ENCODE data around the gene RASA4.
"Not testable (repeated sequence)": the region's sequence is repeated elsewhere in the genome, so short reads cannot be mapped to it uniquely, and the experiment has no call there.

Gene RASA4

GRCh38 chr7:102616507-102617125 is at the start of gene RASA4:
Gene RASA4, minus strand, starts transcription at chr7:102616756. Its CDS starts 67 bp downstream, at chr7:102616689.
- DNase-seq (ENCODE audit: low read depth) = not testable (repeated sequence)

GRCh38 chr7:102664765-102665164 is 48.2 kb upstream of the RASA4 start:
- DNase-seq (ENCODE audit: low read depth) = not testable (repeated sequence)

GRCh38 chr7:102649924-102650323 is 33.4 kb upstream of the RASA4 start, which contains the start of gene SPDYE2B:
Gene SPDYE2B, plus strand, starts transcription at chr7:102650319. Its CDS starts 2,030 bp downstream, at chr7:102652349.
- DNase-seq (ENCODE audit: low read depth) = not testable (repeated sequence)

GRCh38 chr7:102647813-102648212 is 31.3 kb upstream of the RASA4 start:
- not testable (repeated sequence) for DNase-seq (ENCODE audit: low read depth)

GRCh38 chr7:102643404-102643803 is 26.8 kb upstream of the RASA4 start:
- not testable (repeated sequence) for DNase-seq (ENCODE audit: low read depth)

GRCh38 chr7:102642691-102643090 is 26.1 kb upstream of the RASA4 start, which contains the start of gene UPK3BL1:
Gene UPK3BL1, minus strand, starts transcription at chr7:102642791. Its CDS starts 50 bp downstream, at chr7:102642741.
- not testable (repeated sequence) for DNase-seq (ENCODE audit: low read depth)

- DNase-seq (ENCODE audit: low read depth) = not testable (repeated sequence)
Measured at GRCh38 chr7:102638848-102639247, 22.3 kb upstream of the RASA4 start.

- not testable (repeated sequence) for DNase-seq (ENCODE audit: low read depth)
Measured at GRCh38 chr7:102636956-102637355, 20.4 kb upstream of the RASA4 start.

GRCh38 chr7:102635354-102635753 is 18.8 kb upstream of the RASA4 start:
- DNase-seq (ENCODE audit: low read depth) = not testable (repeated sequence)

- DNase-seq (ENCODE audit: low read depth) = not testable (repeated sequence)
Measured at GRCh38 chr7:102634299-102634698, 17.7 kb upstream of the RASA4 start.

- not testable (repeated sequence) for DNase-seq (ENCODE audit: low read depth)
Measured at GRCh38 chr7:102630622-102631021, 14.1 kb upstream of the RASA4 start.

- DNase-seq (ENCODE audit: low read depth) = not testable (repeated sequence)
Measured at GRCh38 chr7:102627271-102627904, 10.8 kb upstream of the RASA4 start.

- not testable (repeated sequence) for DNase-seq (ENCODE audit: low read depth)
Measured at GRCh38 chr7:102618122-102618521, 1.6 kb upstream of the RASA4 start.

GRCh38 chr7:102615930-102616329 is 626 bp downstream of the RASA4 start:
- DNase-seq (ENCODE audit: low read depth) = not testable (repeated sequence)

- DNase-seq (ENCODE audit: low read depth) = not testable (repeated sequence)
Measured at GRCh38 chr7:102614873-102615272, 1.7 kb downstream of the RASA4 start.

- not testable (repeated sequence) for DNase-seq (ENCODE audit: low read depth)
Measured at GRCh38 chr7:102614346-102614697, 2.2 kb downstream of the RASA4 start.

- DNase-seq (ENCODE audit: low read depth) = not testable (repeated sequence)
Measured at GRCh38 chr7:102613575-102614345, 2.8 kb downstream of the RASA4 start.

- DNase-seq (ENCODE audit: low read depth) = not testable (repeated sequence)
Measured at GRCh38 chr7:102611675-102612325, 4.8 kb downstream of the RASA4 start.

- not testable (repeated sequence) for DNase-seq (ENCODE audit: low read depth)
Measured at GRCh38 chr7:102611013-102611674, 5.4 kb downstream of the RASA4 start.

- not testable (repeated sequence) for DNase-seq (ENCODE audit: low read depth)
Measured at GRCh38 chr7:102610441-102610840, 6.1 kb downstream of the RASA4 start.

- not testable (repeated sequence) for DNase-seq (ENCODE audit: low read depth)
Measured at GRCh38 chr7:102609734-102610133, 6.8 kb downstream of the RASA4 start.
